ENCODE results near the gene HMGXB3.
"Not testable (repeated sequence)": the region's sequence is repeated elsewhere in the genome, so short reads cannot be mapped to it uniquely, and the experiment has no call there.

The HMGXB3 gene

DNA sequence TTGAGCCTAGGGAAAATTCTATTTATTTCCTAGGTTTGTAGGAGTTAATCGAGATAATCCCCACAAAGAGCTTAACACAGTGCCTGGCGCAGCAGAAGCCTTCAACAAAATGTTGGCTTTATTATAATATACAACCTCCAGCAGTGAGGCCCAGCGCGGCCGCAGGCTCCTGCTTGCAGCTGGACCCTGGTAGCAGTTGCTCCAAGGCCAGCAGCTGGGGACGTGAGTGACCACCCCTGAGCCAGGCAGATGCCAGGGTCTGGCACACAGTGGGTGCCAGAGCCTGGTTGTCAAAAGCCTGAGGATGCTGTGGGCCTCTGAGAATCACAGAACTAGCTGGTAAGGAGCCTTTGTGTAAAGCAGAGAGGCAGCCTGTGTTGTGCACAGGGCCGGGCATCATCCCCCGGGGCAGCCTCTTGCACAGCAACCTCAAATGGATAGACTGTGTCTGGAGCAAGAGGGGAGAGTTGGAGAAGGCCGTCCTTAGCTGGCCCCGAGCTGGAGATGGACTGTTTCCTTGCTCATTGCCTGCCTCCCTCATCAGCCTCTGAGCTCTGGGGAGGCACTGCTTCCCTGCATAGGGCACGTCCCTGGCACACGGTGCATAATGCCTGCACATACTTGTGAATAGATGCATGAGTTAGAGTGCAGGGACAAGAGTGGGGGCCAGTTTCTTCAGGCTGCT, 68.6 kb downstream of the HMGXB3 start:
- no peak for DNase-seq

DNA sequence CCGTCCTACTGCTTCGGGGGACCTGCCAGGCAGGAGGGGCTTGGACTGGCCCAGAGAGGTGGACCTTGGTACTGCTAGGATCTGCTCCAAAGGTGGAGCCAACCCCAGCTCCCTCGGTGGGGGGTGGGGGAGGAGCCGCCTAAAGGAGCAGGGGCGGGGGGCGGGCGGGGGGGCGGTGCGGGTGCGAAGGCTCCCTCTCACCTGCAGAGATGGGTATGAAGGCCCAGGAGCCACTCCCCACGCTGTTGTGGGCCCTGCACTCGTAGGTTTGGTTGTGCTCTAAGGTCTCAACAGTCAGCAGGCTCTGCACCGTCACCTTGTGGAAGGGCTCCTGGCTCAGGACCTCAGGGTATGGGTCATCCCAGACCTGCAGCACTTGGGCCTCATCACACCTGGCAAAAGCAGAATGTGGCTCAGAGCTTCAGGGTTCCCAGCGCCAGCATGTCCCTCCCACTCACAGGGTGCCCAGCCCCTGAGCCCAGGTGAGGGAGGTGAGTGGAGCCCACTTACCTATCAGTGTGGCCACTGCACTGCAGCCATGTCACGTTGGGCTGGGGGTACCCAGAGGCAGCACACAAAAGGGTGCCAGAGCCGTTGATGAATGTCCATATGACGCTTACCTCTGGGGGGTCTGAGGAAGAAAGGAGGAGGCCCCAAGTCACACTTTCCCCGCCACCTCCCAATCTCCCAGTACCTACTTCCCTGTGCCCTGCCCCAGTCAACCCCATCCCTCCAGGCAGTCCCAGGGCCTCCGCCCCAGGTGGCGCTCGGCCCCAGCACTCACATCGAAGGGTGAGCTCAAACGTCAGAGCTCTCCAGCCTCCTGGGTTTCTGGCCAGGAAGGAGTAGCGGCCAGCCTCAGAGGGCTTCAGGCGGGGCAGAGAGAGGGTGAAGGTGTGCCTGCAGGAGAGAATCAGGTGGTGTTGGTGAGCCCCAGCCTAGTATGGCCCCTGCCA, 69.4 kb downstream of the HMGXB3 start:
- no peak for DNase-seq

DNA sequence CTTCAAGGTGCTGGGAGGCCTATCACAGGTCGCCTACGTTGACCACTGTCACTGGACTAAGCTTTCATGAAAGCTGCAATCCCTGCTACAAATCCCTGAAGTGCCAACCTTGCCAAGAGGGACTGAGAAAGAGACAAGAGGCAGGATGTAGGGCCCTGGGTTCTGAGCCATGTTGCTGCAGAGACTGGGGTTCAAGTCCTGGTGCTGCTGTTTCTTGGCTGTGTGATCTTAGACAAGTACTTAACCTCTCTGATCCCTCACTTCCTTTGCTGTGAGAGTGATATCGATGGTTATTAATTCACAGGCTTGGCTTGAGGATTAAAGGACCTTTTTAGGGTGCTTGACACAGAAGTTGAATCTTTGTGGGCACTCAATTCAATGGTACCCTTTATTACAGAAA, 70.3 kb downstream of the HMGXB3 start:
- DNase-seq = no peak

DNA sequence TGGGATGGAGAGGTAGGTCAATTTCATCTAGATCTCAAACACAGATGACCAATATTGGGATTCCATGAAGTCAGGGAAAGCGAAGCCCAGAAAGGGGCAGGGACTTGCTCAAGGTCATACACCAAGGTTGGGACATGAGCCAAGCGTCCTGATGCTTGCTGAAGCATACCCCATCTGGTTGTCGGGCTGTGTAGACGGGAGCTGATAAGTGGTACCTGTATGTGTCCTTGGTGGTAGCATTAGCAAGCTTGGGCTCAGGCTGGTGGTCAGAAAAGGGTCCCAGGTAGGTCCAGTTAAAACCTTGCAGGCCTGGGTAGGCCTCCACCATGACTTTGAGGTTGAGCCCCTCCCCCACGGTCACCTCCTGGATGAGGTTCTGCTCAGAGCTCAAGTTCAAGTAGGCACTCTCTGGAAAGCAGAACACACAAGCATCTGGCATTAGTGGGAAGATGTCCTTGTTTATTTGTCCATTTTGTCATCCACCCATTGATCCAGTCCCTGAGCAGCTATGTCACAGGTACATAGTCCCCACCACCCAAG, 72.6 kb downstream of the HMGXB3 start:
- DNase-seq = no peak

DNA sequence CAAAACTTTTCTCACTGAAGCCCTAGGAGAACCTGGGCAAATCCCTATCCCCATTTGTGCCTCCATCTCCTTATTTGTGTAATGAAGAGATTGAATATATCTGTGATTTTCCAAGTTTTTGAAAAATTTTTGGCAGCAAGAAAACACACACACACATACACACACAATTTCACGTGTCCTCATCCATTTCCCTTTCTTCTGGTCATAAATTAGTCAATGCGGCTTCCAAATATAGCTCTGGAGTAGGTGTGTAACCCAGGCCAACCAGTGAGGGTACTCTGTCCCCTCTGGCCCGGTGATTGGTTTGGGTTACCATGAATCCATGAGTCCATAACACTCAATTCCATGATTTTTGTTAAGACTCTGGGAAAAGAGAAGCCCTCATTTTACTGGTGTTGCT, 73.1 kb downstream of the HMGXB3 start:
- DNase-seq = no peak

DNA sequence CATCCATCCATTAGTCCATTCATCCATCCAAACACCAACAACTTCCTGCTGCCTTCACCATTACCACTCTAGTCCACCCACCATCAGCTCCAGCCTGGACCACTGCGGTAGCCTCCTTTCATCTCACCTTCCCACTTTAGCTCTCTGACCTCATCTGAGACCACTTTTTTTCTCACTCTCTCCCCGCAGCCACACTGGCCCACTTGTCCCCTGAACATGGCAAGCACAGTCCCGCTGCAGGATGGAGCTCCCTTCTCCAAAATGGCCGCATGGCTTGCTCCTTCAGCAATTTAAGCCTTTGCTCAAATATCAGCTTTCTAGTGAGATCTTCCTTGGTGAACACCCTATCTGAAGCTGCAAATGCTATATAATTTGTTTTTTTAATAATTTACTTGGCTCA, 74.7 kb downstream of the HMGXB3 start:
- DNase-seq = no peak

DNA sequence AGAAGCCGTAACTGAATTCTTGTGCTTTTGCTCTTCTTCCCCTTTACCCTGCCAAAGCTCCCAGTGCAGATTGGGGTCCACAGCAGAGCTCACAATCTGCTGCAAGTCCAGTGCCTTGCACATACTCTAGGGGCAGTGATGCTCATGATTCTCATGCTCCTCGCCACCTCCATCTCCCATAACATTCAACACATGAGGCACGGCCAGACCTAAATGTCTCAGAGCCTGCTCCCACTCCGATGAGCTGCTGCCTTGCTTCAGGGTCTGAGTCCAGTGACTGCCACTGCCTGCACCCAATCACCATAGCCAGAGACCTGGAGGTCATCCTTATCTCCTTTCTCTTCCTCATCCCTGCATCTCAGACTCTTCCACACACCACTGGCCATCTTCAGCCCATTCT, 75.3 kb downstream of the HMGXB3 start:
- no peak for DNase-seq

DNA sequence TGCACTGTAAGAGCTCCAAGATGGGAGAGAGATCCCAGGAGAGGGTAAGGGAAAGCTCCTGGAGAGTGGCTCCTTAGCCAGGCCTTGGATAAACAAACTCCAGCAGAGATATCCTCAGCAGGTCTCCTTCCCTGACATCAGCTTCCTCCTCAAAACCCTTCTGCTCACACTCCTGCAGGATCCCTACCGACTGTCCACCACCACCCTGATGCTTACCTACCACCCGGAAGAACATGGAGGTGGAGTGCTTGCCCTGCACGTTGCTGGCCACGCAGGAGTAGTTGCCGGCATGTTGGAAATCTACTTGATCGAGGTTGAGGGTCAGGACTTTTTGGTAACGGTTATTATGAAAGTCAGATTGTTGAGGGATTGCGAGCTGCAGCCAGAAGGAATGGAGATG, 76.5 kb downstream of the HMGXB3 start:
- DNase-seq = no peak

DNA sequence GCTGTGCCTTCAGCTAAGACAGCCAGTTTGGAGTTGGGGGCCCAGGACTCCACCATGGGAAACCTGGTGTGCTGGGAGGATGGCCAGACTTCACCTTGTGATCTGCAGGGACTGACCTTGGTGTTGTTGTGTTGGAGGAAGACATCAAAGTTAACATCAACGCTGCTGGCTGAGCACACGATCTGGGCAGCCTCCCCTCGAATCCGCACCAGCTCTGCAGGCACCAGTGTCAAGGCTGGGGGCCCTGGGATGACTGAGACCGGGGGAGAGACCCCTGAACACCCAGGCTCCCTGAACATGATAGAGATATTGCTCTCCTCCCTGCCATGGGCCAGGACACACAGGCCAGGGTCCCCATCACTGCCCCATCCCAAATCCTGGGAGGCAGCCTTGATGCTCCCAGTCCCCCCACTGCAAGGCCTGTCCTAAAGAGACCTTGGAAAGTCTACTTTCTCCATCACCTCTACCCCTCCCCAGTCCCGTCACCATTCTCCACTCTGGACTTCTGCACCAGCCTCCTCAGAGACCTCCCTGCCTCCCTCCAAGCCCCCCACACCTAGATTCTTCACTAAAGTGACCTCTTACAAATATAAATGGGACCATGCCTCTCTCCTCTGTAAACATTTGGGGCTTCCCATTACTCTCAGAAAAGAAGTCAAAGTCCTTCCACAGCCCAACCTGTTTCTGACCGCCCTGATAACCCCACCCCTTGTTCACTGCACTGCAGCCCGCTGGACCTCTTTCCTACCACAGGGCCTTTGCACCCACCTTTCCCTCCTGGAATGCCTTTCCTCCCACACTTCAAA, 77.7 kb downstream of the HMGXB3 start:
- DNase-seq = no peak

DNA sequence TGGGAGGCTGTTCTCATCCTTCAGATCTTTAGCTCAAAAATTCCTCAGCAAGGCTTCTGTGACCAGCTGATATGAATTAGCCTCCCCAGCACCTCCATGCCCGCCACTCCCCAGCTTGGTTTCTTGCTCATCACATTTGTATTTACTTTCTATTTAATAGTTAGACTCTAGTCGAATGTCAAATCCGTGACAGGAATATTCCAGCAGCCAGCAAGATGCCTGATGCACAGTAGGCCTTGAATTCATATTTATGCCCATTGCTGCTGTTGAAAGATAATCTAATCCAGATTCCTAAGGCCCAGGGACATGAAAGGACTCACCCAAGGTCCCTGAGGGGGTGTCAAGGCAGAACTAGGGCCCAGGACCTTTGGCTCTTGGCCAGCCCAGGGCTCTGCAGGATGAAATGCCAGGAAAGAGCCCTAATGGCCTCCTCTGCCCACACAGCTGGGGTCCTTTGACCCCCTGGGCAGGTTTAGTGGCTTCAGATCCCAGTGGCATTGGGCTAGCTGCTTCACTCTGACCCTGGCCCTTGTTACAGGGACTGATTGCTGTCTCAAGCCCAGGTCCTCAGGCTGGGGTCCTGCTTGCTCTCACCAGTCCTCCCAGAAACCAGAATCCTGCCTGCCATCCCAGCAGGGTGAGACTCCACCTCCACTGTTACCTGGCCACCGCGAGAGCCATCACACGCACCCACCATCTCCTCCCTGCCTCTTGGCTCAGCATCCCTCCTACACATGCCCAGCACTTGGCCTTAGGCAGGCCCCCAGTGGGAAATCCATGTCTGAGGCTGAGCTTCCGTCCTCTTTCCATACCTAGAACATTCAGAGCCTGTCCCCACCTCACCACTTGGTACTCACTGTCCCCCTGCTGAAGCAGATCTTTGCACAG, 78.5 kb downstream of the HMGXB3 start:
- DNase-seq = no peak

DNA sequence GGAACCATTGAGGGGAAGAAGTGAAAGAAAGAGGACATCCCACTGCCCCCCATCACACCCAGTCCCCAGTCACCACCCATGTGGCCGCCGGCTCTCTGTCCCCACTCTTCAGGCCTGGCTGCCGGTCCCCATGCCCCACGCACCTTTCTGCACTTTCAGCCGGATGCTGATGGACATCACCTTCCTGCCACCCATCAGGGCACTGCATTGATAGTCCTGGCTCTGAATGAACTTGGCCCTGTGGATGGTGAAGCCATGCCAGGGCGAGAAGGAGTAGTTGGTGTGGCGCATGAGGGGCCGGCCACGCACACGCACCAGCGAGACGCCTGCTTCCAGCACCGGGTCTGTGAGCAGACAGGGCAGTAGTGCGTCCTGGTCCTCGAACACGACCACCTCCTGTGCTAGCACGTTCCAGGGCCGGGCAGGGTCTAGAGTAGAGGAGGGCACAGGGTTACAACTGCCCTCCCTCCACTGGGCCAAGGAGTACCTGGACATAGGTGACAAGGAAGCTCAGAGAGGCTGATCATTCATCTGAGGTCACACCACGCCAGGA, 79.4 kb downstream of the HMGXB3 start:
- no peak for DNase-seq

DNA sequence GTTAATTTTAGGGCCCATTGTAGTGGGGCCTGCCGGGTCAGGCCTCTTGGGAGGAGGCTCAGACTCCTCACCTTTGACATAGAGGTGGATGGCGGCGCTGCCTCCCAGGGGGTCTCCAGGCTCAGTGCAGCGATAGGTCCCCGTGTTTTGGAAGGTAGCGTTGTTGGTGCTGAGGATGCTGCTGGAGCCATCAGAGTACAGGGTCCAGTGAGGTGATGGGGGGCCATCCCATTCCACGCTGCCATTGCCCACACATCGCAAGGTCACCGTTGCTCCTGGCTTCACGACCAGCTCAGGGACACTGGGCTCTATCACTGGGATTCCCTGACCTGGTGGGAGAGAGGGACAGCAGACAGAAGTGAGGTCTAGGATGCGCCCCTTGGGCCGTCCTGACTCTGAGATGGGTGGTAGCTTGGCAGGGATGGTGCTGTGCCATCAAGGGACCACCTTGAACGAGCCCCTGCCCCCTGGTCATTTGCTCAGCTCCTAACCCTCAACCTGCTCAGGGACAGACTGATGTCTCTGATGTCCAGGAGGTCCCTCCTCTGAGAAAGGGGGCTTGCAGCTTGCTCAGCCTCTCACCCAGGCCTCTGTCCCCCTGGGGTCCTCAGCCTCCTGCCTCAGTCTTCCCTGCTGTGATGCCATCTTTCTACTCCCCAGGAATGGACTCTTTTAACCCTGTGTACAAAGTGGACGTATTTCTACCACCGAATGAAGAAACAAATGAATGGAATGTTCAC, 80.3 kb downstream of the HMGXB3 start:
- DNase-seq = no peak

DNA sequence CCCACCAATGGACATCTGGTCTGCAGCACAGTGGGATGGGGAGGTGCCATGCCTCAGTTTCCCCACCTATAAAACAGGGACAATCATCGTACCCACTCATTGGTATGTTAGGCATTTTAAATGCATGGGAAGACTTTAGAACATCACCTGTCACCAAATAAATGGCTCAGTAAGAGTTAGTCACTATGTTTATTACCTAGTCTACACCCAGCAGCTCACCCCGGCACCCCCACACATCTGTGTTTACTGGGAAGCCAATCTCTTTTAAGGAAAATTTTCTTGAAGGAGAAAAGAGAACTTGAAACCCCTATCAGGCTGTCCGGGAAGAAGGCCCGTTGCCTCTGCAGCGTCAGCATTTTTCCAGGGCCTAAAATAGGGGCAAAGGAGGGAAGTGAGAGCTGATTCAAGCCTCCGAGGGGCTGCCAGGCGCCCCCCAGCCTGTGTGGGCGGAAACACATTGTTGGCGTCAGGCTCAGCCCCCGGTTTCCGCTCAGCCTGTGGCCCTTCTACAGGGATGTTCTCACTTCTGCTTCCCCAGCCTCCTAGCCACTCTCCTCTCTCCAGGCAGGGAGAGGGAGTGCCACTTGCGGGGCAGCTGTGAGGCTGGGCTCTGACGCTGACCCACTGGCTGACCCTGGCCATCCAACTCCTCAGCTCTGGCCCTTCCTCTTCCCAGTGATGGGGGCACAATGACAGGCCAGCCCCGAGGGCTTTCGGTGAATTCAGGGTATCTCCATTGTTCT, 81.2 kb downstream of the HMGXB3 start:
- DNase-seq = no peak

DNA sequence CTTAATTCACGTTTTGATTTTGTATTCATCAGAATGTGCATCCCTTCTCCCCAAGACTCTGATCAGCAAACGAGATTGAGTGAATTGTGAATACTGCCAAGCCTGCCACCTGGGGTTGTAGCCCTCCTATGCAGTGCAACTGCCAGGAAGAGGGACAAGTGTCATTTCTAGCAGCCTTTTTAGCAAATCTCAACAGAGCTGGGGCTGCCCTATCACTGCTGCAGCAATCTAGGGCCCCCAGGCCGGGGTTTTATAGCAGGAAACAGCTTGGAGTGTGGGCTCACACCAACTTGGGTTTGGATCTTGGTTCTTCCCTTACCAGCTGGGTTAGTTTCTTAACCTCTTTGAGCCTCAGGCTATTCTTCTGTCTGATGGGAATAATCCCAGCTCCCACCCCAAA, 81.8 kb downstream of the HMGXB3 start:
- no peak for DNase-seq

DNA sequence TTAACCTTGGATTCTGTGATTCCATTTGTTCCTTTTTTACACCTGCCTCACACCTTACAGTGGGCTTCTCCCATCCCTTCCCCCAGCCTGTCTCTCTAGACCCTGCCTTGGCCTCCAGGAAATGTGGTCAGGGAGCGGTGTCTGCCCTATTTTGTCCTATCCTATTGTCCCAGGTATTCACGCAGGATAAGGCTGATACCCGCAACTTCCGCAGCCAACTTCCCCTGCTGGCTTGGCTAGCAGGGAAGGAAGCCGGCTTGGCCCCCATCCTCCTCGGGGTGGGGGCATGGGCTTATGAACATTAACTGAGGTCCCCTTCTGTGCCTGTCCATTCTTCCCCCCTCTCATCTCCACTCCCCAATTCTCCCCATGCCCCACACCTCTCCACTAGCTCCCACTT, 82.3 kb downstream of the HMGXB3 start:
- no peak for DNase-seq

DNA sequence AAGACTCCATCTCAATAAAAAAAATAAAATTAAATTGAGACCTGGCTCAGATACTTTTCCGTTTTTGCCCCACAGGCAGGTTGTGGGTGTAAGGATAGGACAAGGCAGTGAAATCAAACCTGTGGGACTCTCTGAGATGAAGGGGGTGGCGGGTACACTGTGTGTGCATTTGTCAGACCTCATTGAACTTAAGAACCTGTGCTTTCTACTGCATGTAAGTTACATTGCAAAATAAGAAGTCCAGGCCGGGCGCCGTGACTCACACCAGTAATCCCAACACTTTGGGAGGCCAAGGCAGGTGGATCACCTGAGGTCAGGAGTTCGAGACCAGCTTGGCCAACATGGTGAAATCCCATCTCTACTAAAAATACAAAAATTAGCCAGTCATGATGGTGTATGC, 84.2 kb downstream of the HMGXB3 start:
- DNase-seq = not testable (repeated sequence)

DNA sequence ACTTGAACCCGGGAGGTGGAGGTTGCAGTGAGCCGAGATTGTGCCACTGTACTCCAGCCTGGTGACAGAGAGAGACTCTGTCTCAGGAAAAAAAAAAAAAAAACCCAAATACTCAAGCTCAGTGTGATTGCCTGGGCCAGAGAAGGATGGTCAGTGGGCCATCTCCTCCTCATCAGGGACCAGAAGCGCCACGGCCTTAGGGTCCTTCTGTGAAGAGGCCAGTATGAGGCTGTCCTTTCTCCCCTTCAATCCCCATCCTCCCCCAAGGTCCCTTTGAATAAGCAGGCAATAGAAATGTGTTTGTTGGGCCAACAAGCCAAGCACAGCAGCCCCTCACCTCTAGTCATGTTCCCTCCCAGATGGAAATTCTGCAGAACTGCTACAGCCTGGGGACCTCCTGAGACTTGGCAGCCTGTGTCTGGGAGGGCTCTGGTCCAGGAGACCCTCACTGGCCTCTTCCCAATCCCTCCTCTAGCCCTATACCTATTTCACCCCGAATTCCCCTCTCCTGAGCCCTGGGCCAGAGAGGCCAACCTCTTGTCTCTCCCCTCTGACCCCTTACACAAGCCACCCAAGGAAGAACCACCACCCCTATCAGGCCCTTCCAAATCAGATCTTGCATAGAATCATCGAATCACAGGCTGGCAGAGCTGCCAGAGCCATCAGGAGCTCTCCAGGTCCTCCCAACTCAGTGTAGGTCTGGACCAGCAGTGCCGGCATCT, 84.8 kb downstream of the HMGXB3 start:
- DNase-seq = no peak

DNA sequence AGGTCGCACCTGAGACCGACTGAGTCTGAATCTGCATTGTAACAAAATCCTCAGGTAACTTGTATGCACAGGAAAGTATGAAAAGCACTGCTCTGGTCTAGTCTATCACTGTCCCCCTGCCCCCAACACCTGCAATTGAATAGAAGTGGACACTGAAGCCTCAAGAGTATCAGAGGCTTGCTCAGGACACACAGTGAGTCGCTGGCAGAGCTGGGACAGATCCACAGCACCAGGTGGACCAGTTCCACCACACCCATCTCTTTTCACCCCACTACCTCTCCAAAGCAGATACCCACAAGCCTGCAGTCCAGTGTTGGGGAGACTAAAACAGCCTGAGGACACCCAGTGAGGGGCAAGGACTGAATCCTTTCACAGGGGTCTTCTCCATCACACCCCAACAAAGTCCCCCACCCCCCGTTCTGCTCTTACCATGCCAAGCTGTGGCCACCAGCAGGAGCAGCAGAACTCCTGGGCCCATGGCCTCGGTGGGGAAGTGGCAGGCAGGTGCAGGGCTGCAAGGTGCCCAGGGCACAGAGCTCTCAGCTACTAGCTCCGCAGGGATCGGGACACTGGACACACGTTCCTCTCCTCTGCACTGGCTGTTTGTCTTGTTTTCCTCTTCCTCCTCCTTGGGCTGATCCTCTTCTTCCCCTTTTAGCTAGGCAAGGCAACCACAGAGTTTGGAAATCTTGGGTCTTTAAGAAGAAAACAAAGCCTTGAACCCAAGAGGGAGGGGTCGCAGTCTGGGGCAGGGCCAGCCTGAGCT, 85.6 kb downstream of the HMGXB3 start, which contains the start of gene CSF1R:
TSS of gene CSF1R (minus strand) at position 605 of the 766 bp plus-strand sequence. CDS start at position 478, 127 bp downstream.
- DNase-seq = no peak

Measured in CD4-positive, alpha-beta T cell treated with Interleukin-17A for 4 hours (primary cell).